GM23338 (cell line): Measurements from ENCODE around the gene DLST. TPM values are rescaled to one million over a fixed set of nuclear protein-coding genes. Genes with fewer than 3 reads are reported as not detected.

Experiments
- ATAC-seq: fragments of 200-7000 bp; cut with Tn5 transposase; 3 replicates; pipeline ENCODE4 v1.9.1; 2020
- DNase-seq: peaks from one replicate; pipeline ENCODE4 v3.0.0-alpha.2; 2015; ENCODE audit warnings: low spot score
- H2AFZ ChIP-seq: fragments of 200-600 bp; sonication (generic); 2 replicates; pipeline ENCODE4 v1.8.0; 2016; ENCODE audit warnings: antibody characterized with exemption, mild to moderate bottlenecking, moderate library complexity
- H3F3A ChIP-seq: fragments of 200-600 bp; sonication (generic); replicated peaks from 2 replicates; pipeline ENCODE4 v1.8.0; 2017; ENCODE audit warnings: antibody characterized with exemption, mixed run types, low read depth
- H3K27ac ChIP-seq: fragments of 200-600 bp; sonication (generic); 2 replicates; pipeline ENCODE4 v1.6.1; 2016; ENCODE audit warnings: low read depth
- H3K27me3 ChIP-seq: fragments of 200-600 bp; sonication (generic); 2 replicates; pipeline ENCODE4 v1.8.0; 2016; ENCODE audit warnings: mild to moderate bottlenecking, mixed run types, moderate library complexity; ENCODE audit not compliant: insufficient read depth
- H3K36me3 ChIP-seq: fragments of 200-600 bp; sonication (generic); 2 replicates; pipeline ENCODE4 v1.8.0; 2016; ENCODE audit warnings: mild to moderate bottlenecking; ENCODE audit not compliant: insufficient read depth
- H3K4me1 ChIP-seq: fragments of 200-600 bp; sonication (generic); 2 replicates; pipeline ENCODE4 v1.8.0; 2016; ENCODE audit warnings: mild to moderate bottlenecking, moderate library complexity; ENCODE audit not compliant: insufficient read depth
- H3K4me2 ChIP-seq: fragments of 200-600 bp; sonication (generic); 2 replicates; pipeline ENCODE4 v1.7.1; 2017; ENCODE audit warnings: mixed run types
- H3K4me3 ChIP-seq: fragments of 200-600 bp; sonication (generic); 2 replicates; pipeline ENCODE4 v1.6.1; 2016; ENCODE audit warnings: mixed run types
- H3K79me2 ChIP-seq: fragments of 200-600 bp; sonication (generic); replicated peaks from 2 replicates; pipeline ENCODE4 v1.8.0; 2017; ENCODE audit warnings: mild to moderate bottlenecking; ENCODE audit not compliant: insufficient read depth
- H3K9me2 ChIP-seq: fragments of 200-600 bp; sonication (generic); 2 replicates; pipeline ENCODE4 v1.8.0; 2017; ENCODE audit not compliant: insufficient read depth
- H4K20me1 ChIP-seq: fragments of 200-600 bp; sonication (generic); replicated peaks from 2 replicates; pipeline ENCODE4 v1.8.0; 2017; ENCODE audit warnings: mild to moderate bottlenecking; ENCODE audit not compliant: insufficient read depth
- H3K27ac Mint-ChIP-seq: 2 replicates; pipeline ENCODE4 v1.8.0; 2020; ENCODE audit warnings: inconsistent platforms, mild to moderate bottlenecking, moderate library complexity, mixed read lengths
- H3K27me3 Mint-ChIP-seq: 3 replicates; pipeline ENCODE4 v1.8.0; 2022; ENCODE audit warnings: low read depth, mild to moderate bottlenecking, moderate library complexity, mixed read lengths, inconsistent platforms; ENCODE audit not compliant: insufficient read depth, poor library complexity
- H3K36me3 Mint-ChIP-seq: 3 replicates; pipeline ENCODE4 v1.8.0; 2021; ENCODE audit warnings: low read depth, mild to moderate bottlenecking, inconsistent platforms, moderate library complexity, mixed read lengths
- H3K4me1 Mint-ChIP-seq: 3 replicates; pipeline ENCODE4 v1.8.0; 2020; ENCODE audit warnings: mild to moderate bottlenecking, inconsistent platforms, mixed read lengths
- H3K4me3 Mint-ChIP-seq: 3 replicates; pipeline ENCODE4 v1.8.0; 2021; ENCODE audit warnings: moderate library complexity, mild to moderate bottlenecking, inconsistent platforms, mixed read lengths
- H3K9me3 Mint-ChIP-seq: 3 replicates; pipeline ENCODE4 v1.8.0; 2020; ENCODE audit warnings: moderate library complexity, mild to moderate bottlenecking, inconsistent platforms, mixed read lengths
- CREB1 ChIP-seq: fragments of 250-450 bp; sonication (Bioruptor Pico); IDR thresholded peaks from 2 replicates; pipeline ENCODE4 v1.5.0; 2020; ENCODE audit warnings: low read depth, mild to moderate bottlenecking, moderate library complexity
- CTCF ChIP-seq, 2 experiments: fragments of 200-600 bp in 1 of 2; sonication (generic) in 1 of 2; conservative IDR thresholded peaks; 2 replicates each; pipeline versions ENCODE4 v1.5.1 to v1.6.1; 2016 to 2017; ENCODE audit warnings: antibody characterized with exemption in 2 of 2, low read depth in 2 of 2, mild to moderate bottlenecking in 2 of 2, moderate library complexity in 1 of 2
- EZH2phosphoT487 ChIP-seq: fragments of 200-600 bp; sonication (generic); IDR thresholded peaks from one replicate; pipeline ENCODE4 v1.8.1; 2018; ENCODE audit warnings: antibody characterized with exemption; ENCODE audit not compliant: unreplicated experiment
- JUNB ChIP-seq: IDR thresholded peaks from one replicate; pipeline ENCODE4 v1.6.1; 2016; ENCODE audit warnings: antibody characterized with exemption; ENCODE audit not compliant: unreplicated experiment
- NANOG ChIP-seq: IDR thresholded peaks from 2 replicates; pipeline ENCODE4 v1.6.1; 2016; ENCODE audit warnings: antibody characterized with exemption, borderline replicate concordance
- POLR2AphosphoS5 ChIP-seq: IDR thresholded peaks from 2 replicates; pipeline ENCODE4 v1.6.1; 2016; ENCODE audit warnings: antibody characterized with exemption, low read depth
- STAT1 ChIP-seq: IDR thresholded peaks from one replicate; pipeline ENCODE4 v1.6.1; 2016; ENCODE audit warnings: antibody characterized with exemption; ENCODE audit not compliant: unreplicated experiment
- ZNF114 ChIP-seq: fragments of 250-450 bp; sonication (Bioruptor Pico); IDR thresholded peaks from 2 replicates; pipeline ENCODE4 v1.5.0; 2020; ENCODE audit warnings: mild to moderate bottlenecking, moderate library complexity
- ZNF331 ChIP-seq: fragments of 250-450 bp; sonication (Bioruptor Pico); IDR thresholded peaks from 2 replicates; pipeline ENCODE4 v1.5.0; 2020; ENCODE audit warnings: low read depth, mild to moderate bottlenecking, moderate library complexity
- ZNF462 ChIP-seq: fragments of 250-450 bp; sonication (Bioruptor Pico); IDR thresholded peaks from 2 replicates; pipeline ENCODE4 v1.5.0; 2020; ENCODE audit warnings: mild to moderate bottlenecking, moderate library complexity
- polyA plus RNA-seq: library from polyadenylated mRNA; unstranded; fragments of >200 nt; fragmentation: Nextera tagmentation; extraction: Ambion mirVana; gene quantifications from 2 replicates; pipeline ENCODE4 v1.2.1, GENCODE V29; 2016
- total RNA-seq: library from RNA; depleted of rRNA; stranded (reverse); fragments of >200 nt; shearing (Covaris generic); gene quantifications from 2 replicates; pipeline ENCODE4 v1.2.3, GENCODE V29; 2014

Gene DLST
- total and polyA plus RNA-seq, 2 experiments from 2014 or later: 11.2 to 106 TPM

- TF ChIP-seq ZNF462 (CRISPR knock-in tag) (no peak), STAT1 (no peak), NANOG (no peak), POLR2AphosphoS5 (no peak), CREB1 (CRISPR knock-in tag) (no peak), CTCF (conservative IDR thresholded peaks at IDR 0.05; ENCODE audit: low read depth in 2 of 2) (no peak), JUNB (no peak), ZNF331 (CRISPR knock-in tag) (no peak)
Measured at GRCh38 chr14:74920281-74920680, 38.6 kb downstream of the DLST start (continued).

- no peaks in the 10 kb centered on the region for H3K36me3 ChIP-seq
- no peak overlapping the region for H3K4me3 Mint-ChIP-seq
- no peaks in the 10 kb centered on the region for H3K27me3 ChIP-seq
- peaks cover 3% of the 10 kb centered on the region for H3K27me3 Mint-ChIP-seq
- H3K4me2 ChIP-seq: no peak overlapping the region
- no peak overlapping the region for H2AFZ ChIP-seq
- peaks cover 5% of the 10 kb centered on the region; the same call in 1 of the 3 replicates for H3K36me3 Mint-ChIP-seq
- DNase-seq (no peak), ATAC-seq (no peak)
- no peaks in the 10 kb centered on the region for H4K20me1 ChIP-seq
- H3K4me1 Mint-ChIP-seq: peaks cover 7% of the 10 kb centered on the region
- H3K4me3 ChIP-seq: no peak overlapping the region
- no peak overlapping the region for H3K27ac ChIP-seq
- no peak overlapping the region for H3K27ac Mint-ChIP-seq
- no peaks in the 10 kb centered on the region for H3K9me3 Mint-ChIP-seq
- no peaks in the 10 kb centered on the region for H3K9me2 ChIP-seq
- no peaks in the 10 kb centered on the region for H3F3A ChIP-seq
- H3K4me1 ChIP-seq: peaks cover 6% of the 10 kb centered on the region; the same call in 1 of the 2 replicates
- H3K79me2 ChIP-seq: no peaks in the 10 kb centered on the region
- no peak for TF ChIP-seq JUNB
- no peak for TF ChIP-seq STAT1
- TF ChIP-seq ZNF114: no peak
- no peak for TF ChIP-seq ZNF331 (CRISPR knock-in tag)
- TF ChIP-seq CTCF (conservative IDR thresholded peaks at IDR 0.05; ENCODE audit: low read depth in 2 of 2): no peak
- TF ChIP-seq EZH2phosphoT487: no peak
- TF ChIP-seq POLR2AphosphoS5: no peak
- no peak for TF ChIP-seq NANOG
- no peak for TF ChIP-seq CREB1 (CRISPR knock-in tag)
Measured at GRCh38 chr14:74921053-74921620, 39.4 kb downstream of the DLST start.
